SJSA1 (cell line): ENCODE measurements around the gene CDH10. TPM values are rescaled to one million over a fixed set of nuclear protein-coding genes. Genes with fewer than 3 reads are reported as not detected.

Experiments
- DNase-seq, 2 experiments: peaks; one replicate each; pipeline ENCODE4 v3.0.0-alpha.2; 2015 to 2020; ENCODE audit warnings: low spot score in 2 of 2, low read depth in 1 of 2
- H3K27ac ChIP-seq: fragments of 250-450 bp; sonication (Bioruptor Pico); 2 replicates; pipeline ENCODE4 v1.5.1; 2020; ENCODE audit warnings: mild to moderate bottlenecking, moderate library complexity
- H3K27me3 ChIP-seq: fragments of 250-450 bp; sonication (Bioruptor Pico); replicated peaks from 2 replicates; pipeline ENCODE4 v1.5.1; 2020; ENCODE audit warnings: mild to moderate bottlenecking, moderate library complexity
- H3K36me3 ChIP-seq: fragments of 250-450 bp; sonication (Bioruptor Pico); 2 replicates; pipeline ENCODE4 v1.5.1; 2020; ENCODE audit warnings: mild to moderate bottlenecking
- H3K4me1 ChIP-seq: fragments of 250-450 bp; sonication (Bioruptor Pico); replicated peaks from 2 replicates; pipeline ENCODE4 v1.6.1; 2021; ENCODE audit warnings: mild to moderate bottlenecking
- H3K4me3 ChIP-seq: fragments of 250-450 bp; sonication (Bioruptor Pico); 2 replicates; pipeline ENCODE4 v1.5.1; 2020; ENCODE audit warnings: mild to moderate bottlenecking
- H3K9me3 ChIP-seq: fragments of 250-450 bp; sonication (Bioruptor Pico); replicated peaks from 2 replicates; pipeline ENCODE4 v1.5.1; 2020; ENCODE audit warnings: mild to moderate bottlenecking
- total RNA-seq: library from RNA; depleted of rRNA; stranded (reverse); fragments of >200 nt; shearing (Covaris generic); gene quantifications from 2 replicates; pipeline ENCODE4 v1.2.3, GENCODE V29; 2014; rRNA removed

Gene CDH10
- not detected in 2 replicates for total RNA-seq

DNA sequence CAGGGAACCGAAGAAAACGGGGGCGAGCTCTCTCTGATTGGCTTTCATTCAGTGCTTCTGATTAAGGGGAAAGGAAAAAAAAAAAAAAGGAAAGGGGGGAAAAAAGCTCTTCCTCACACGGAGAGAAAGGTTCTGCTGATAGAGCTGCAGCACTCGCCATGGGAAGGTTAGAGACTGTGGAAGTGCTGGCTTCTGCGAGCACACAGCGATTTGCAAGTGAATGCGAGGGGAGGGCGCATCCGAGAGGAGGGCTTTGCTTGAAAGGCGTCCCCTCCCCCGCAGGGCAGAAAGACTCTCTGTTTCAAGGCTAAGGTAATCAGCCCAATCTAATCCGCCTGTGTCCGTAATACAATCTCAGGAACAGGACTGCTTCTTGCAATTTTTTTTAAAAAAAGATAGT, at the start of gene CDH10:
TSS of gene CDH10 (minus strand) at position 218 of the 400 bp plus-strand sequence. CDS start 51,488 bp downstream, outside the sequence.
- no peak within 1 kb of the TSS for H3K27ac ChIP-seq
- H3K4me1 ChIP-seq = no peaks in the 10 kb centered on the region
- H3K27me3 ChIP-seq = no peaks in the 10 kb centered on the region
- no peaks in the 10 kb centered on the region for H3K36me3 ChIP-seq
- H3K9me3 ChIP-seq = no peaks in the 10 kb centered on the region
- no peak for DNase-seq
- H3K4me3 ChIP-seq = no peak within 1 kb of the TSS

- H3K27ac ChIP-seq = no peak overlapping the region
Observed at GRCh38 chr5:24693609-24694008, 48.8 kb upstream of the CDH10 start.

DNA sequence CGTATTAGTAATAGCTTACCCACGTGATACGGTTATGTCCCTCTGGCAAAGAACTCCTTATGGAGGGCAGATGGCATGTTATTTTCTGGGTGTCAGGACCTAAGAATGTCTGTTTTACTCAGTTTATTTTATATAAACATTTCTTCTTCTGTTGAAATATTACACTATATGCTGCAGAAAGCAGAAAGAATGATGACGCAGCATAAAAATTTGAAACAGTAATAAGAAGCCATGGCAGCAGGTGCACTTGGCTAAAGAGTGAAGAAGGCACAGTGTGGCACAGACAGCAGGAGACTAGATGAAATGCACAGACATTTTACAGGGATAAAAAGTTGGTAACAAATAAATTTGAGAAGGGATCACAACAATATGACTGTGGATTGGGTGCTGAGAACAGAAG, 46.3 kb upstream of the CDH10 start:
- no peak overlapping the region for H3K4me3 ChIP-seq
- no peaks in the 10 kb centered on the region for H3K4me1 ChIP-seq
- H3K36me3 ChIP-seq = no peaks in the 10 kb centered on the region
- H3K27me3 ChIP-seq = no peaks in the 10 kb centered on the region
- no peak overlapping the region for H3K27ac ChIP-seq
- H3K9me3 ChIP-seq = no peaks in the 10 kb centered on the region
- no peak for DNase-seq

More at GRCh38 chr5:24693609-24694008, 48.8 kb upstream of the CDH10 start:
- Histone ChIP-seq H3K9me3 (no peaks in the 10 kb centered on the region), H3K4me1 (no peaks in the 10 kb centered on the region), H3K27me3 (no peaks in the 10 kb centered on the region), H3K4me3 (no peak overlapping the region), H3K36me3 (no peaks in the 10 kb centered on the region)
- DNase-seq = no peak

GRCh38 chr5:24681106-24681505, 36.3 kb upstream of the CDH10 start:
- no peaks in the 10 kb centered on the region for H3K27me3 ChIP-seq
- no peaks in the 10 kb centered on the region for H3K9me3 ChIP-seq
- H3K4me3 ChIP-seq = no peak overlapping the region
- no peak for DNase-seq
- H3K27ac ChIP-seq = no peak overlapping the region
- no peaks in the 10 kb centered on the region for H3K36me3 ChIP-seq
- H3K4me1 ChIP-seq = no peaks in the 10 kb centered on the region

DNA sequence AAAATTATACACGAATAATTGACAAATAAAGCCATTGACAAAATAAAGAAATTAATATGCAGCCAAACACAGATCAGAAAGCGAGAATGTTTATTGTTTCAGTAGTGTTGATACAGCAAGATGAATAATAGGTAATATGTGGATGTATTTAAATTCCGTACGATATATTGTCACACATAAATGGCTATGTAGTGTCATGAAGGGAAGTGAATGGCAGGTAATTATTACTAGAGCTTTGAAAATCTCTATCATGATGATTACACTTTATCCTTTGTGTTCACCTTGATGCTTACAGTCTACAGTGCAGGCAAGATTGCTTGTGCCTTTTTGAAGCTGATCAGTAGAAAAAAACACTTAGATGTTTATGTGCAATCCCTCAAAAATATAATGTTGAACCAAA, 23.3 kb upstream of the CDH10 start:
- H3K4me1 ChIP-seq = no peaks in the 10 kb centered on the region
- H3K27ac ChIP-seq = no peak overlapping the region
- no peaks in the 10 kb centered on the region for H3K27me3 ChIP-seq
- H3K9me3 ChIP-seq = no peaks in the 10 kb centered on the region
- H3K36me3 ChIP-seq = no peaks in the 10 kb centered on the region
- H3K4me3 ChIP-seq = no peak overlapping the region
- no peak for DNase-seq

DNA sequence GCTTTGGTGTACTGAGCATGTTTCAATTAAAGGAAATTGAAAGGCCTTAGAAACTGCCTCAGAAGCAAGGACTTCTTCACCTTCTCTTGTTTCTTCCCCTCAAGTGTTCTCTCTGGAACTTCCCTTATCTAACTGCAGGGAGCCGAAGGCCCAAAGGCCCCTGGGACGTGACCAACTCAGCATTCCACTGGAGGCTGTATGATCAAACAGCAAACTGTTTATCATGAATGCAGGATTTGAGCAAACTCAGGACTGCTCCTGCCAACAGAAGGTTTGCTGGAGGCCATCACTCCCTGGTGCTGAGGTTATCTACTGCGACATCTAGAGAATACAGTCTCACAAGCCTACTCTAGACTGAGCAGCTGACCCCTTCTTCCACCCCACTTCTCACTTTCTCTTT, 4.8 kb upstream of the CDH10 start:
- Histone ChIP-seq H3K4me3 (no peak overlapping the region), H3K9me3 (no peaks in the 10 kb centered on the region), H3K4me1 (no peaks in the 10 kb centered on the region), H3K27ac (no peak overlapping the region), H3K36me3 (no peaks in the 10 kb centered on the region), H3K27me3 (no peaks in the 10 kb centered on the region)
- no peak for DNase-seq

GRCh38 chr5:24646915-24647314, 2.1 kb upstream of the CDH10 start:
- no peaks in the 10 kb centered on the region for H3K27me3 ChIP-seq
- no peak for DNase-seq
- H3K4me1 ChIP-seq = no peaks in the 10 kb centered on the region
- no peak overlapping the region for H3K27ac ChIP-seq
- H3K36me3 ChIP-seq = no peaks in the 10 kb centered on the region
- no peak overlapping the region for H3K4me3 ChIP-seq
- H3K9me3 ChIP-seq = no peaks in the 10 kb centered on the region

- no peak for DNase-seq
- H3K27ac ChIP-seq = no peak overlapping the region
- no peaks in the 10 kb centered on the region for H3K4me1 ChIP-seq
- no peaks in the 10 kb centered on the region for H3K27me3 ChIP-seq
- no peak overlapping the region for H3K4me3 ChIP-seq
- no peaks in the 10 kb centered on the region for H3K36me3 ChIP-seq
- no peaks in the 10 kb centered on the region for H3K9me3 ChIP-seq
Observed at GRCh38 chr5:24645483-24645882, 705 bp upstream of the CDH10 start.

- Histone ChIP-seq H3K36me3 (no peaks in the 10 kb centered on the region), H3K4me1 (no peaks in the 10 kb centered on the region), H3K4me3 (no peak overlapping the region), H3K27me3 (no peaks in the 10 kb centered on the region), H3K27ac (no peak overlapping the region), H3K9me3 (no peaks in the 10 kb centered on the region)
- no peak for DNase-seq
Observed at GRCh38 chr5:24643880-24644279, 898 bp downstream of the CDH10 start.

DNA sequence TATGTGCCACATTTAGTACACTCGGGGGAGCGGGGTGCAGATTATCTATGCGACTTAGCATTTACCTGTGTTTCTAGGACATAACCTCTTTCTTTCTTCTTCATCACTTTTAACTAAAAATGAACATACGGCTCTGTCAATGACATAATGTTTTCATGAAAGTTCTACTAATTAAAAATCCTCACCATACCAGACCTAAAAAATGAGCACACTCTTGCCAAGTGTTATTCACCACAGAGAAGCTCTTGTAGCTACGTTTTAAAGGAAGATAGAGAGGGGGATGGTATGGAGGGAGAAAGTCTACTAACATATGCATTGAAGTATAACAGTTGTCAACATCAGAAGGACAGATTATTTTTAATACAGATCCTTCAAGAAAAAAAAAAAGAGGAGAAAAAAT, 1.6 kb downstream of the CDH10 start:
- Histone ChIP-seq H3K27me3 (no peaks in the 10 kb centered on the region), H3K36me3 (no peaks in the 10 kb centered on the region), H3K4me1 (no peaks in the 10 kb centered on the region), H3K4me3 (no peak overlapping the region), H3K27ac (no peak overlapping the region), H3K9me3 (no peaks in the 10 kb centered on the region)
- DNase-seq = no peak

- H3K27ac ChIP-seq = no peak overlapping the region
- H3K4me1 ChIP-seq = no peaks in the 10 kb centered on the region
- no peaks in the 10 kb centered on the region for H3K9me3 ChIP-seq
- no peak for DNase-seq
- no peak overlapping the region for H3K4me3 ChIP-seq
- no peaks in the 10 kb centered on the region for H3K27me3 ChIP-seq
- H3K36me3 ChIP-seq = no peaks in the 10 kb centered on the region
Observed at GRCh38 chr5:24642022-24642421, 2.8 kb downstream of the CDH10 start.

- Histone ChIP-seq H3K4me1 (no peaks in the 10 kb centered on the region), H3K27ac (no peak overlapping the region), H3K27me3 (no peaks in the 10 kb centered on the region), H3K36me3 (no peaks in the 10 kb centered on the region), H3K9me3 (no peaks in the 10 kb centered on the region), H3K4me3 (no peak overlapping the region)
- no peak for DNase-seq
Observed at GRCh38 chr5:24635209-24635608, 9.6 kb downstream of the CDH10 start.

GRCh38 chr5:24633715-24634325, 11.0 kb downstream of the CDH10 start:
- Histone ChIP-seq H3K4me3 (no peak overlapping the region), H3K4me1 (no peaks in the 10 kb centered on the region), H3K36me3 (no peaks in the 10 kb centered on the region), H3K27me3 (no peaks in the 10 kb centered on the region), H3K27ac (no peak overlapping the region), H3K9me3 (no peaks in the 10 kb centered on the region)
- DNase-seq = no peak

- Histone ChIP-seq H3K4me1 (no peaks in the 10 kb centered on the region), H3K36me3 (no peaks in the 10 kb centered on the region), H3K4me3 (no peak overlapping the region), H3K27ac (no peak overlapping the region), H3K9me3 (no peaks in the 10 kb centered on the region), H3K27me3 (no peaks in the 10 kb centered on the region)
- DNase-seq = no peak
Observed at GRCh38 chr5:24632353-24632752, 12.4 kb downstream of the CDH10 start.

- no peaks in the 10 kb centered on the region for H3K27me3 ChIP-seq
Observed at GRCh38 chr5:24630918-24631317, 13.9 kb downstream of the CDH10 start.

More at GRCh38 chr5:24630918-24631317, 13.9 kb downstream of the CDH10 start:
- no peaks in the 10 kb centered on the region for H3K36me3 ChIP-seq
- H3K27ac ChIP-seq = no peak overlapping the region
- no peaks in the 10 kb centered on the region for H3K9me3 ChIP-seq
- no peak for DNase-seq
- H3K4me3 ChIP-seq = no peak overlapping the region
- no peaks in the 10 kb centered on the region for H3K4me1 ChIP-seq
